HepG2 (cell line): Measurements from ENCODE around the gene RUNDC1. TPM values are rescaled to one million over a fixed set of nuclear protein-coding genes. Genes with fewer than 3 reads are reported as not detected.

ENCODE experiments used
- BORCS8-MEF2B ChIP-seq: sonication (generic); formaldehyde crosslinking; IDR thresholded peaks from 2 replicates; pipeline ENCODE4 v1.8.0; 2022; ENCODE audit warnings: mild to moderate bottlenecking, missing genetic modification reagents
- CREM ChIP-seq, 2 experiments: sonication (generic) in 1 of 2; formaldehyde crosslinking in 1 of 2; IDR thresholded peaks; 2 replicates each; pipeline versions ENCODE4 v1.4.0 to v1.6.1; 2016 to 2020; ENCODE audit warnings: antibody characterized with exemption in 1 of 2, mild to moderate bottlenecking in 1 of 2, missing genetic modification reagents in 1 of 2
- DNMT1 ChIP-seq: sonication (generic); formaldehyde crosslinking; IDR thresholded peaks from 2 replicates; pipeline ENCODE4 v1.5.1; 2020; ENCODE audit warnings: mild to moderate bottlenecking, missing genetic modification reagents
- HMG20A ChIP-seq: IDR thresholded peaks from 2 replicates; pipeline ENCODE4 v1.6.1; 2016; ENCODE audit warnings: borderline replicate concordance
- HOXA5 ChIP-seq: sonication (generic); formaldehyde crosslinking; IDR thresholded peaks from 2 replicates; pipeline ENCODE4 v1.4.0; 2020; ENCODE audit warnings: missing genetic modification reagents
- KDM1A ChIP-seq: IDR thresholded peaks from 2 replicates; pipeline ENCODE4 v1.6.1; 2016; ENCODE audit warnings: missing compliant biosample characterization
- MTF1 ChIP-seq: sonication (generic); formaldehyde crosslinking; IDR thresholded peaks from 2 replicates; pipeline ENCODE4 v1.5.0; 2020; ENCODE audit warnings: missing genetic modification reagents
- NFIC ChIP-seq: IDR thresholded peaks from 2 replicates; pipeline ENCODE4 v1.6.1; 2012; ENCODE audit warnings: mild to moderate bottlenecking, low read length, inconsistent platforms
- NFYB ChIP-seq: sonication (generic); formaldehyde crosslinking; IDR thresholded peaks from 2 replicates; pipeline ENCODE4 v1.4.0; 2020; ENCODE audit warnings: missing genetic modification reagents
- NFYC ChIP-seq: IDR thresholded peaks from 2 replicates; pipeline ENCODE4 v1.6.1; 2016; ENCODE audit warnings: missing genetic modification reagents, missing compliant biosample characterization
- NKX3-1 ChIP-seq: sonication (generic); formaldehyde crosslinking; IDR thresholded peaks from 2 replicates; pipeline ENCODE4 v1.5.0; 2020; ENCODE audit warnings: missing genetic modification reagents
- NR0B2 ChIP-seq: sonication (generic); formaldehyde crosslinking; IDR thresholded peaks from 2 replicates; pipeline ENCODE4 v1.4.0; 2020; ENCODE audit warnings: mild to moderate bottlenecking, missing genetic modification reagents
- SMAD1 ChIP-seq: sonication (generic); formaldehyde crosslinking; IDR thresholded peaks from 2 replicates; pipeline ENCODE4 v1.4.0; 2020; ENCODE audit warnings: missing genetic modification reagents, low read depth, mild to moderate bottlenecking, borderline replicate concordance
- SMYD3 ChIP-seq: sonication (generic); formaldehyde crosslinking; IDR thresholded peaks from 2 replicates; pipeline ENCODE4 v1.8.1; 2023; ENCODE audit warnings: mild to moderate bottlenecking, missing genetic modification reagents
- ZBTB20 ChIP-seq: sonication (generic); formaldehyde crosslinking; IDR thresholded peaks from 2 replicates; pipeline ENCODE4 v1.8.1; 2023; ENCODE audit warnings: missing genetic modification reagents, low read depth, mild to moderate bottlenecking, borderline replicate concordance
- ZBTB7B ChIP-seq: sonication (generic); formaldehyde crosslinking; IDR thresholded peaks from 2 replicates; pipeline ENCODE4 v1.4.0; 2020; ENCODE audit warnings: missing genetic modification reagents
- ZNF337 ChIP-seq: sonication (generic); formaldehyde crosslinking; IDR thresholded peaks from 2 replicates; pipeline ENCODE4 v1.5.1; 2020; ENCODE audit warnings: missing genetic modification reagents, low read depth, mild to moderate bottlenecking, borderline replicate concordance
- ZNF484 ChIP-seq: sonication (generic); formaldehyde crosslinking; IDR thresholded peaks from 2 replicates; pipeline ENCODE4 v1.5.1; 2020; ENCODE audit warnings: mild to moderate bottlenecking, low read depth, missing genetic modification reagents, borderline replicate concordance
- ZNF496 ChIP-seq: sonication (generic); formaldehyde crosslinking; IDR thresholded peaks from 2 replicates; pipeline ENCODE4 v1.8.1; 2023; ENCODE audit warnings: mild to moderate bottlenecking, moderate library complexity, missing genetic modification reagents; ENCODE audit not compliant: insufficient replicate concordance
- ZSCAN21 ChIP-seq: sonication (generic); formaldehyde crosslinking; IDR thresholded peaks from 2 replicates; pipeline ENCODE4 v1.8.0; 2022; ENCODE audit warnings: mild to moderate bottlenecking, missing genetic modification reagents, moderate library complexity, borderline replicate concordance
- polyA plus RNA-seq, 8 experiments: library from polyadenylated mRNA; depleted of rRNA in 3 of 8; stranded (reverse) in 7 of 8; unstranded in 1 of 8; fragments of >200 nt; fragmentation: Illumina TruSeq in 4 of 8; extraction: Trizol in 4 of 8; gene quantifications; 2 replicates each; pipeline versions ENCODE4 v1.2.1 to v1.2.3, GENCODE V29; 2011 to 2016; ENCODE audit warnings: low read depth in 4 of 8, missing spikeins in 1 of 8, mixed read lengths in 1 of 8; ENCODE audit not compliant: insufficient read depth in 1 of 8
- total RNA-seq, 5 experiments: library from RNA; depleted of rRNA; stranded (reverse); fragments of >200 nt; fragmentation: Illumina TruSeq; extraction: Trizol; gene quantifications; 2 replicates each; pipeline ENCODE4 v1.2.3, GENCODE V29; 2016; ENCODE audit warnings: low read depth in 1 of 5
- TF ChIP-seq, protein P1 (sequence below): sonication (generic); formaldehyde crosslinking; IDR thresholded peaks from 2 replicates; pipeline ENCODE4 v1.9.0; 2021; ENCODE audit warnings: missing genetic modification reagents, borderline replicate concordance
- TF ChIP-seq, protein P2 (sequence below): sonication (generic); formaldehyde crosslinking; IDR thresholded peaks from 2 replicates; pipeline ENCODE4 v1.4.0; 2020; ENCODE audit warnings: missing genetic modification reagents
- TF ChIP-seq, protein P3 (sequence below): sonication (generic); formaldehyde crosslinking; IDR thresholded peaks from 2 replicates; pipeline ENCODE4 v1.4.0; 2020; ENCODE audit warnings: missing genetic modification reagents

The RUNDC1 gene
- total and polyA plus RNA-seq, 2 of the 13 experiments (the other 11 are each of a cell fraction or from before 2014, with no cell fraction given): 10.3 to 11.4 TPM

GRCh38 chr17:42979511-42980273 is 673 bp upstream of the RUNDC1 start, which contains the start of gene PTGES3L (continued):
- TF ChIP-seq, protein P1, sequence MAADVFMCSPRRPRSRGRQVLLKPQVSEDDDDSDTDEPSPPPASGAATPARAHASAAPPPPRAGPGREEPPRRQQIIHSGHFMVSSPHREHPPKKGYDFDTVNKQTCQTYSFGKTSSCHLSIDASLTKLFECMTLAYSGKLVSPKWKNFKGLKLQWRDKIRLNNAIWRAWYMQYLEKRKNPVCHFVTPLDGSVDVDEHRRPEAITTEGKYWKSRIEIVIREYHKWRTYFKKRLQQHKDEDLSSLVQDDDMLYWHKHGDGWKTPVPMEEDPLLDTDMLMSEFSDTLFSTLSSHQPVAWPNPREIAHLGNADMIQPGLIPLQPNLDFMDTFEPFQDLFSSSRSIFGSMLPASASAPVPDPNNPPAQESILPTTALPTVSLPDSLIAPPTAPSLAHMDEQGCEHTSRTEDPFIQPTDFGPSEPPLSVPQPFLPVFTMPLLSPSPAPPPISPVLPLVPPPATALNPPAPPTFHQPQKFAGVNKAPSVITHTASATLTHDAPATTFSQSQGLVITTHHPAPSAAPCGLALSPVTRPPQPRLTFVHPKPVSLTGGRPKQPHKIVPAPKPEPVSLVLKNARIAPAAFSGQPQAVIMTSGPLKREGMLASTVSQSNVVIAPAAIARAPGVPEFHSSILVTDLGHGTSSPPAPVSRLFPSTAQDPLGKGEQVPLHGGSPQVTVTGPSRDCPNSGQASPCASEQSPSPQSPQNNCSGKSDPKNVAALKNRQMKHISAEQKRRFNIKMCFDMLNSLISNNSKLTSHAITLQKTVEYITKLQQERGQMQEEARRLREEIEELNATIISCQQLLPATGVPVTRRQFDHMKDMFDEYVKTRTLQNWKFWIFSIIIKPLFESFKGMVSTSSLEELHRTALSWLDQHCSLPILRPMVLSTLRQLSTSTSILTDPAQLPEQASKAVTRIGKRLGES (CRISPR knock-in tag): no peak
- TF ChIP-seq ZNF496 (CRISPR knock-in tag) (no peak), HMG20A (CRISPR knock-in tag) (no peak; the same call in 1 of the 2 replicates), NFIC (no peak), MTF1 (CRISPR knock-in tag) (no peak), NKX3-1 (CRISPR knock-in tag) (no peak), ZNF484 (no peak), CREM (IDR thresholded peaks at IDR 0.05) (no peak), CREM (CRISPR knock-in tag; IDR thresholded peaks at IDR 0.05) (no peak), NFYB (no peak), ZNF337 (no peak), KDM1A (no peak), HOXA5 (CRISPR knock-in tag) (no peak), NFYC (CRISPR knock-in tag) (no peak), DNMT1 (CRISPR knock-in tag) (no peak; the same call in none of the 2 replicates), SMYD3 (CRISPR knock-in tag) (no peak), NR0B2 (CRISPR knock-in tag) (no peak; the same call in 1 of the 2 replicates), ZBTB20 (CRISPR knock-in tag) (no peak), ZBTB7B (CRISPR knock-in tag) (no peak; the same call in 1 of the 2 replicates), SMAD1 (CRISPR knock-in tag) (no peak), ZSCAN21 (no peak), BORCS8-MEF2B (CRISPR knock-in tag) (no peak)
- TF ChIP-seq, protein P2, sequence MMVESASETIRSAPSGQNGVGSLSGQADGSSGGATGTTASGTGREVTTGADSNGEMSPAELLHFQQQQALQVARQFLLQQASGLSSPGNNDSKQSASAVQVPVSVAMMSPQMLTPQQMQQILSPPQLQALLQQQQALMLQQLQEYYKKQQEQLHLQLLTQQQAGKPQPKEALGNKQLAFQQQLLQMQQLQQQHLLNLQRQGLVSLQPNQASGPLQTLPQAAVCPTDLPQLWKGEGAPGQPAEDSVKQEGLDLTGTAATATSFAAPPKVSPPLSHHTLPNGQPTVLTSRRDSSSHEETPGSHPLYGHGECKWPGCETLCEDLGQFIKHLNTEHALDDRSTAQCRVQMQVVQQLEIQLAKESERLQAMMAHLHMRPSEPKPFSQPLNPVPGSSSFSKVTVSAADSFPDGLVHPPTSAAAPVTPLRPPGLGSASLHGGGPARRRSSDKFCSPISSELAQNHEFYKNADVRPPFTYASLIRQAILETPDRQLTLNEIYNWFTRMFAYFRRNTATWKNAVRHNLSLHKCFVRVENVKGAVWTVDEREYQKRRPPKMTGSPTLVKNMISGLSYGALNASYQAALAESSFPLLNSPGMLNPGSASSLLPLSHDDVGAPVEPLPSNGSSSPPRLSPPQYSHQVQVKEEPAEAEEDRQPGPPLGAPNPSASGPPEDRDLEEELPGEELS (CRISPR knock-in tag): peak; percentile 6; the same call in 1 of the 2 replicates
- TF ChIP-seq, protein P3, sequence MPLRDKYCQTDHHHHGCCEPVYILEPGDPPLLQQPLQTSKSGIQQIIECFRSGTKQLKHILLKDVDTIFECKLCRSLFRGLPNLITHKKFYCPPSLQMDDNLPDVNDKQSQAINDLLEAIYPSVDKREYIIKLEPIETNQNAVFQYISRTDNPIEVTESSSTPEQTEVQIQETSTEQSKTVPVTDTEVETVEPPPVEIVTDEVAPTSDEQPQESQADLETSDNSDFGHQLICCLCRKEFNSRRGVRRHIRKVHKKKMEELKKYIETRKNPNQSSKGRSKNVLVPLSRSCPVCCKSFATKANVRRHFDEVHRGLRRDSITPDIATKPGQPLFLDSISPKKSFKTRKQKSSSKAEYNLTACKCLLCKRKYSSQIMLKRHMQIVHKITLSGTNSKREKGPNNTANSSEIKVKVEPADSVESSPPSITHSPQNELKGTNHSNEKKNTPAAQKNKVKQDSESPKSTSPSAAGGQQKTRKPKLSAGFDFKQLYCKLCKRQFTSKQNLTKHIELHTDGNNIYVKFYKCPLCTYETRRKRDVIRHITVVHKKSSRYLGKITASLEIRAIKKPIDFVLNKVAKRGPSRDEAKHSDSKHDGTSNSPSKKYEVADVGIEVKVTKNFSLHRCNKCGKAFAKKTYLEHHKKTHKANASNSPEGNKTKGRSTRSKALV (CRISPR knock-in tag): 0 out of 2 replicates have a peak, but pooled peaks have one; percentile 65
